ACHN (cell line): Measurements from ENCODE around the gene FLNB.

Experiments
- DNase-seq: peaks from one replicate; pipeline ENCODE4 v3.0.0-alpha.2; 2015
- in situ Hi-C: cut with HindIII; loops from 2 replicates; pipeline ENCODE4 v1.10.0; 2017; ENCODE audit warnings: low sequenced_read_pairs, low pct_ligation_motif_present, low pct_unique_long_range_greater_than_20kb

Gene FLNB

DNA sequence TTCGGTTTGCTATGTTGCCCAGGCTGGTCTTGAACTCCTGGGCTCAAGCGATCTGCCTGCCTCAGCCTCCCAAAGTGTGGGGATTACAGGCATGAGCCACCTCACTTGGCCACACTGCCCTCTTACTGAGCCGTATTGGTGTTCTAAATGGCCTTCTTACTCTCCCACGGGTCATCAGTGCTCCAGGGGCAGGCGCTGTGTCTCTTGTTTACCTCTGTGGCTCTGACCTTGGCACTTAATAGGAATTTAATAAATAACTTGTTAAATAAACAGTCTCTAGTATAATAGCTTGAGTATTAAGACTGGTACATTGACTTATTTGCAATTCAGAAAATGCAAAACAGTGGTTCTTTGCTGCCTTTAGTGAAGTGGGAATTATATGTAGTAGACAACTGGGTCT is 13.7 kb downstream of the FLNB start:
- no peak for DNase-seq
- in situ Hi-C loops: no loop called here

DNA sequence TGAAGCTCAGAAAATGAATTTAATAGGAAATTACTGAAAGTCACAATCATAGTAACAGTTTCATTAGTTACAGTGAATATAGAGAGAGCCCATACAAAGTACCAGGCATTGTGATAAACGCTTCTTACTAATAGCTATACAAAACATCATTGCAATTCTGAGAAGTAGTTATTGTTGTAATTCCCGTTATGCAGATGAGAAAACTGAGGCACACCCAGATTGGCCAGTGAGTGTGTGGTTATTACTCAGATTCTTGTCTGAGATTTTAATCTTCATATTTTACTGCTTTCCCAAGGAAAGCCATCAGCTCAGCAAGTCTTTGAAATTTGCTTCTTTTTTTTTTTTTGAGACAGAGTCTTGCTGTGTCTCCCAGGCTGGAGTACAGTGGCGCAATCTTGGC is 14.3 kb downstream of the FLNB start:
- no peak for DNase-seq
- in situ Hi-C loops: no loop called here

DNA sequence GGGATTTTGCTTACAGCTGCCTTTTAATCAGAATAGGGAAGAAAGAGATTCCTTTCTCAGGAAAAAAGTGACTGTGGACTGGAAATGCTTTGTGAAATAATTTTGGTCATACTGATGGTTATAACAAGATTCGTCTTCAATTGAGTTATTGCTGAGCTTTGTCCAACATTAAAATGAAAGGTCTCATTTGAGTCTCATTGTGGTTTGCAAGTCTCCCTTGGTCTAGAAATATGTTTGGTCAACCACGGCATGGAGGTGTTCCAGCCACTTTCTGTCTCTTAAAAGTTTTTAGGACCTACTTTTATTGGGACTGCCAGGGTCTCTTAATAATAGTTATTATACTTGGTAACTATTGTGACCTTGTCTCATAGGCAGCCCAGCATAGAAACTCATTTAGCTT is 15.3 kb downstream of the FLNB start:
- in situ Hi-C loops: no loop called here
- DNase-seq: no peak

DNA sequence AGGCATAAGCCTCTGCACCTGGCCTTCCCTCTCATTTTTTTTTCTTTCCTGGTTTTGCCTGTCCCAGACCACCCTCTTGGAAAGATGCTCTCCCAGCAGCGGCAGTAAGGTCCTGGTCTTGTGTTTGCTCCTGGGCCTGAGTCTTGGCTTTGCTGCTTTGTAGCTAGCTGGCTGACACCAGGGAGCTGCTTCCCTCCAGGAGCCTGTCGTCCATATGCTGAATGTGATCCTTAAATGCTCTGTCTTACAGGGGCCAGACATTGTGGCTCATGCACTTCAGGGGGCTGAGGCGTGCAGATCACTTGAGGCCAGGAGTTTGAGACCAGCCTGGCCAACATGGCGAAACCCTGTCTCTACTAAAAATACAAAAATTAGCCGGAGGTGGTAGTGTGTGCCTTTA is 17.2 kb downstream of the FLNB start:
- no peak for DNase-seq
- in situ Hi-C loops: no loop called here

DNA sequence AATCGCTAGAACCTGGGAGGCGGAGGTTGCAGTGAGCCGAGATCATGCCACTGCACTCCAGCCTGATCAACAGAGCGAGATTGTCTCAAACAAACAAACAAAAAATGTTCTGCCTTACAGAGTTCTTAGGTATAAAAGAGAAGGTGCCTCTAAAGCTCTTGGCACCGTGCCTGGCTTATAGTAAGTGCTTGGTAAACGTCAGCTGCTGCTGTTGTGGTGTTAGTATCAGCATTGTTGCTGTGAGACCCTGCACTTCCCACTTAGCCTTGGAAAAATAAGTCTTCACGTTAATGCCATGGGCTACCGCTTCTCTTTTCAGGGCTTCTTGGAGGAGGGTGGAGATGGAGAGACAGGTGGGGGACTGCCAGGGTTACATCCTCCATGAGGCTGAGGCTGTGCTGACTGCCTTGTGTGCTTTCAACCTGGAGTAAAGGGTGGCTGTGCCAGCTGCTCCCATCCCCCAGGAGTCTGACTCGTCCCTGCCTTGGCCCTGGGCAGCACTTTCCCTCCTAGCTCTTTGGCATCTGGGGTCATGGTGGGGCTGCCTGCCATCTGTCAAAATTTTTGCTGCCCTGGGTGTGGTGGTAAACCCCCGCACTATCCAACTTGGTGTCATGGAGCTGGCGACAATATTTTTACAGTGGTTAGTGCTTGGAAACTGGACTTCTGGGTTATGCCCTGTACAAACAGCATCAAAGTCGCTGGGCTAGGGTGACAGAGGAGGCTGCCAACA is 17.8 kb downstream of the FLNB start:
- no peak for DNase-seq
- in situ Hi-C loops: no loop called here

DNA sequence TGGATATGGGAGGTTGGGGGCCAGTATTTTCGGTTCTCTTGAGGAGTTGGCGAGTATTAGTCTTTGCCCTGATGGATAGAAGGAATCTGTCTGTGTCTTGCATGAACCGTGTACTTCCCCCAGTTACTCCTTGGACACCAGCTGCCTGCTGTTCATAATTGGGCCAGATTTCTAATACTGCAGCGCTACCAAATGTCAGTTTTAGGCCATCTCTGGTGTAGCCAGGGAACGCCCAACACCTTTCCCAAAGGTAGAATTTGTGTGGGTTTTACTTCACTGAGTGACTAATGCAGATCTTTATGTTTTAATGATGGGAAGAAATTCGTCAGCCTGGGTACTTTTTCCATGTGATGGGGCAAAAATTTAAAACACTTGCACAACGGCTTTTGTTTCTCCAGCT is 18.4 kb downstream of the FLNB start:
- in situ Hi-C loops: no loop called here
- DNase-seq: no peak

GRCh38 chr3:58027704-58028317 is 19.6 kb downstream of the FLNB start:
- no peak for DNase-seq
- in situ Hi-C loops: no loop called here

DNA sequence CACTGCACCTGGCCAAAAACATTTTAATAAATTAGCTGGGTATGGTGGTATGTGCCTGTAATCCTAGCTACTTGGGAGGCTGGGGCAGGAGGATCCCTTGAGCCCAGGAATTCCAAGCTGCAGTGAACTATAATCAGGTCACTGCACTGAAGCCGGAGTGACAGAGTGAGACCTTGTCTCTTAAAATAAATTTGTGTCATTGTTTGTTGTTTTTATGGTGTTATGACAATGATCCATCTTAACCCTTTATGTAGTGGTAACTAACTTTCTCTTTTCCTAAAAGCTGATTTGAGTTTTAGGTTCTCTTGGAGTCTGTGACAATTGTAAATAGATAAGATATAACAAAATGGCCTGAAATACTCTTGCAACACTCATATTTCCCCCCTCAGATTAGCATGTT is 20.7 kb downstream of the FLNB start:
- in situ Hi-C loops: no loop called here
- no peak for DNase-seq

- in situ Hi-C loops: no loop called here
- no peak for DNase-seq
Measured at GRCh38 chr3:58029842-58030584, 21.8 kb downstream of the FLNB start.

- in situ Hi-C loops: no loop called here
- DNase-seq: no peak
Measured at GRCh38 chr3:58032186-58032585, 24.0 kb downstream of the FLNB start.

DNA sequence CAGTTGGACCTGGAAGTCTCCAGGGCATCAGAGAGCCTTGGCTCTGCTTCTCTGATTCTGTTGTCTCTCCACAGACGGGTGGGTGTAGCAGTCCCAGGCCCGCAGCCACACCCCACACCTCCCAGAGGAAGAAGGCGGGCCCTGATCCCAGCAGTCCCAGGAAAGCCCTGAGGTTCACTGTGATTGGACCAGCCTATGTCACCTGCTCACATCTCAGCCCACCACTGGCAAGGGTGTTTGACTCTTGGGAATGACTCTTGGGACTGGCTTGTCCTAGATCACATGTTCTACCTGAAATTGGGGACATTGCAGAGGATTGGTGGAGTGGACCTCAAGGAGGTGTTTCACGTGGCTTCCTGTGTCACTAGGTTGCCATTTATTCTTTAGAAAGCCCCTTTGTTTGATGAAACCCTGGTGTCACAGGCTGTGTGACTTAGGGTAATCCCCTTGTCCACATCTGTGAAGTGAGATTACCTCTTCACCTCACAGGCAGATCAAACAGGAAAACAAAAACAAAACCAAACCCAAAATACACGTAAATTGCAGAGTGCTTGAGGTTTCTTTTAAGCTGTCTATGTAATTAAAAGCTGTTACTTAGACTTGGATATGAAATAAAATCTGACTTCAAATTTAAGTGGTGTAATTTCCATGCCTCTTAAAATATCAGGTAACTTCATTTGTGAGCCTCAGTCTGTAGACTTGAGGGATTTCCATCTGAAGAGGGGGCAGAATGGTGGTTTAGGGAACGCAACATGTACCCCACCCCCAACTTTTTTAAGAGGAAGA is 26.7 kb downstream of the FLNB start:
- in situ Hi-C loops: no loop called here
- no peak for DNase-seq

- DNase-seq: no peak
- in situ Hi-C loops: no loop called here
Measured at GRCh38 chr3:58035524-58036255, 27.5 kb downstream of the FLNB start.

GRCh38 chr3:58036293-58037032 is 28.2 kb downstream of the FLNB start:
- no peak for DNase-seq
- in situ Hi-C loops: no loop called here

DNA sequence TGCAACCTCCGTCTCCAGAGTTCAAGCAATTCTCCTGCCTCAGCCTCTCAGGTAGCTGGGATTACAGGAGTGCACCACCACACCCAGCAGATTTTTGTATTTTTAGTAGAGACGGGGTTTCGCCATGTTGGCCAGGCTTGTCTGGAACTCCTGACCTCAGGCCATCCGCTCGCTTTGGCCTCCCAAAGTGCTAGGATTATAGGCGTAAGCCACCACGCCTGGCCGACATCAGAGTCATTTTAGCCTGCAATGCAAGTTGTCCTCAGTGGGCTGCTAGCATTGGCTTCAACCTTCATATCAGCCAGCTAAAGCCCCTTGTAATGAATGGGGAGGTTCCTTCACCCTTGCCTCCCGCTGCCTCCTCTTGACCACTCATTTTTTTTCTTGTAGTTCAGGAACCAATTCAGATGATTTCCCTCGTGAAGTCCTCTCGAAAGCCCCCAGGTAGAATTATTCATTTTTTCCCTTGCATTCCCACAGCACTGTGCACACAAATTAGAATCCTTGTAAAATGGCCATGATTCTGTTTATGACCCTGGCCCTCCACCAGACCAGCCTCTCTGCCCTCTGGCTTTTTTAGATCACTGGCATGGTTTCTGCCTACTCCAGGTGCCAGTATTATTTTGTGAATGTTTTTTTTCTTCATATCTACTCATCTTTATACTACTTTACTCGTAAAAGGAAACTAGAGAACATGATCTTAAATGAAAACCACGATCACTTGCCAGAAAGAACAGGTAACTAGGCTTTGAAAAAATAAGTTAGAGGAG is 29.1 kb downstream of the FLNB start:
- in situ Hi-C loops: no loop called here
- DNase-seq: no peak

- DNase-seq: peak; percentile 34
- in situ Hi-C loops: no loop called here
Measured at GRCh38 chr3:58038675-58039292, 30.6 kb downstream of the FLNB start.

GRCh38 chr3:58039601-58040000 is 31.4 kb downstream of the FLNB start:
- in situ Hi-C loops: no loop called here
- no peak for DNase-seq
